Natural killer cell (primary cell): ENCODE measurements around the gene PRRC2B. TPM values are rescaled to one million over a fixed set of nuclear protein-coding genes. Genes with fewer than 3 reads are reported as not detected.

ENCODE experiments used
- ATAC-seq, 3 donors: fragments of 150-1000 bp in 2 of 3; fragments of 200-7000 bp in 1 of 3; cut with Tn5 transposase; 1 replicate in 1 of 3; 2 replicates in 2 of 3; pipeline ENCODE4 v1.10.0; 2021; ENCODE audit warnings: mild to moderate bottlenecking in 2 of 3, moderate library complexity in 2 of 3
- DNase-seq, 2 donors: peaks; one replicate each; pipeline versions ENCODE4 v3.0.0 to v3.0.0-alpha.2; 2013 to 2021; ENCODE audit warnings: mixed read lengths in 1 of 2
- H3K27ac ChIP-seq: one replicate; pipeline ENCODE4 v1.5.1; 2013; ENCODE audit warnings: mild to moderate bottlenecking, low read length
- H3K27me3 ChIP-seq: one replicate; pipeline ENCODE4 v1.6.1; 2013; ENCODE audit warnings: low read length; ENCODE audit not compliant: control insufficient read depth, insufficient read depth
- H3K36me3 ChIP-seq: one replicate; pipeline ENCODE4 v1.6.1; 2013; ENCODE audit warnings: low read length; ENCODE audit not compliant: control insufficient read depth, insufficient read depth
- H3K4me1 ChIP-seq: one replicate; pipeline ENCODE4 v1.6.1; 2013; ENCODE audit warnings: low read length; ENCODE audit not compliant: control insufficient read depth, insufficient read depth
- H3K4me3 ChIP-seq: one replicate; pipeline ENCODE4 v1.5.1; 2013; ENCODE audit warnings: low read length
- H3K9me3 ChIP-seq: one replicate; pipeline ENCODE4 v1.6.1; 2013; ENCODE audit warnings: low read length; ENCODE audit not compliant: control insufficient read depth, insufficient read depth
- H3K27ac Mint-ChIP-seq, 2 donors: one replicate each; pipeline ENCODE4 v1.8.0; 2022; ENCODE audit warnings: mild to moderate bottlenecking in 2 of 2, mixed read lengths in 2 of 2, moderate library complexity in 1 of 2
- H3K27me3 Mint-ChIP-seq, 2 donors: one replicate each; pipeline ENCODE4 v1.8.0; 2022; ENCODE audit warnings: low read depth in 2 of 2, mixed read lengths in 2 of 2
- H3K36me3 Mint-ChIP-seq: one replicate; pipeline ENCODE4 v1.8.0; 2022; ENCODE audit warnings: mixed read lengths
- H3K4me1 Mint-ChIP-seq, 2 donors: one replicate each; pipeline ENCODE4 v1.8.0; 2022; ENCODE audit warnings: mixed read lengths in 2 of 2
- H3K4me3 Mint-ChIP-seq: one replicate; pipeline ENCODE4 v1.8.0; 2022; ENCODE audit warnings: mild to moderate bottlenecking, moderate library complexity, mixed read lengths
- H3K9me3 Mint-ChIP-seq, 2 donors: one replicate each; pipeline ENCODE4 v1.8.0; 2022; ENCODE audit warnings: mixed read lengths in 2 of 2
- WGBS: methylation state at CpG from one replicate; pipeline ENCODE4 v1.1.7; 2013; ENCODE audit warnings: missing lambda C conversion rate; ENCODE audit not compliant: insufficient coverage; 5-methylcytosine and 5-hydroxymethylcytosine counted together
- intact Hi-C: fragments of 100-400 bp; cut with micrococcal nuclease; formaldehyde crosslinking; loops from one replicate; pipeline ENCODE4 v1.14.2; 2022
- total RNA-seq, 4 donors: library from RNA; stranded (reverse); fragments of 120-200 nt in 1 of 4; gene quantifications; one replicate each; pipeline versions ENCODE4 v1.2.3 to v1.2.4, GENCODE V29; 2013 to 2022
- TF ChIP-seq, protein P1 (sequence below): fragments of 200-600 bp; IDR thresholded peaks from one replicate; pipeline ENCODE4 v1.8.0; 2022; ENCODE audit warnings: antibody characterized with exemption

The PRRC2B gene
- total RNA-seq, 3 donors from 2014 or later (not counting 1 experiment from before 2014, with no cell fraction given): 249 to 275 (median 274) TPM

DNA sequence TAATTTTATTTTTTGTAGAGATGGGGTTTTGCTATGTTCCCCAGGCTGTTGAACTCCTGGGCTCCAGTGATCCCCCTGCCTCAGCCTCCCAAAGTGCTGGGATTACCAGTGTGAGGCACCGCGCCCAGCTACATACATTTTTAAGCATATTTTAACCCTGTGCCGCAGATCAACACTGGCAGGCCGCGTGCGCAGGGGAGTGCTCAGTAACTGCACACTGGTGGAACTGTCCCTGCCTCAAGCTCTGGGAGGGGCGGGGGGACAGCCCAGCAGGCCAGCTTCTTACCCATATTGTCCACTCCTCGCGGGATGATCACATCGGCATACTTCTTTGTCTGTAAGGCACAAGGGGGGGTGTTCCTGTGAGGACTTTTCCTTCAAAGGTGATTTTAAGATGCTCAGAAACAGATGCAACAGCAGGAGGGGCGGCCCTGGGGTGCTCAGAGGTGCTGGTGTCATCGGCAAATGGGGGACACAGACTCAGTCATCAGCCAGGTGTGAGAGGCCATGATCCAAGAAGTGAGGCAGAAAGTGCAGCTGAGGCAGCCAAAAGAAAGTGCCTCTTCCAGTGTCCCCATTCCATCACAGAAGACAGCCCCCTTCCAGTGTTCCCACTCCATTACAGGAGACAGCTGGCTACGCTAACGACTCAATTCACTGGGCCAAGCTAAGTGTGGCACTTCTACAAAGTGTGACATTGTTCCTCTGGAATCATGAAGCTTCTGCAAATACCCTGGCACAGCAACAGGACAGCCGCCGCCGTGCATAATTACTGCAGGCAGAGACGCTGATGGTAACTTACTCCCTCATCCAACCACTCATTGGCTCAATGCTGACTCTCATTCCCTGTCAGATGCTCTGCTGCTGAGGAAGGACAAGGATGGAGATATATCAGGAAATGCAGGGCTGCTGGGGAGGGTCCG is 132.0 kb downstream of the PRRC2B start:
- Histone ChIP-seq H3K9me3 (no peaks in the 10 kb centered on the region), H3K27ac (no peak overlapping the region), H3K27me3 (no peaks in the 10 kb centered on the region), H3K36me3 (peaks cover 62% of the 10 kb centered on the region), H3K4me1 (peaks cover 12% of the 10 kb centered on the region), H3K4me3 (no peak overlapping the region)
- ATAC-seq: no peak
- Mint-ChIP-seq H3K27me3 (no peaks in the 10 kb centered on the region), H3K4me1 (peaks cover 0 to 10% of the 10 kb centered on the region in 2 donors), H3K36me3 (peaks cover 6% of the 10 kb centered on the region), H3K9me3 (no peaks in the 10 kb centered on the region), H3K27ac (no peak overlapping the region), H3K4me3 (no peak overlapping the region)
- DNase-seq: no peak
- intact Hi-C loops: no loop called here
- TF ChIP-seq, protein P1, sequence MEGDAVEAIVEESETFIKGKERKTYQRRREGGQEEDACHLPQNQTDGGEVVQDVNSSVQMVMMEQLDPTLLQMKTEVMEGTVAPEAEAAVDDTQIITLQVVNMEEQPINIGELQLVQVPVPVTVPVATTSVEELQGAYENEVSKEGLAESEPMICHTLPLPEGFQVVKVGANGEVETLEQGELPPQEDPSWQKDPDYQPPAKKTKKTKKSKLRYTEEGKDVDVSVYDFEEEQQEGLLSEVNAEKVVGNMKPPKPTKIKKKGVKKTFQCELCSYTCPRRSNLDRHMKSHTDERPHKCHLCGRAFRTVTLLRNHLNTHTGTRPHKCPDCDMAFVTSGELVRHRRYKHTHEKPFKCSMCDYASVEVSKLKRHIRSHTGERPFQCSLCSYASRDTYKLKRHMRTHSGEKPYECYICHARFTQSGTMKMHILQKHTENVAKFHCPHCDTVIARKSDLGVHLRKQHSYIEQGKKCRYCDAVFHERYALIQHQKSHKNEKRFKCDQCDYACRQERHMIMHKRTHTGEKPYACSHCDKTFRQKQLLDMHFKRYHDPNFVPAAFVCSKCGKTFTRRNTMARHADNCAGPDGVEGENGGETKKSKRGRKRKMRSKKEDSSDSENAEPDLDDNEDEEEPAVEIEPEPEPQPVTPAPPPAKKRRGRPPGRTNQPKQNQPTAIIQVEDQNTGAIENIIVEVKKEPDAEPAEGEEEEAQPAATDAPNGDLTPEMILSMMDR: no peak
- 98% methylated on average over 16 of the region's 19 CpGs for WGBS

DNA sequence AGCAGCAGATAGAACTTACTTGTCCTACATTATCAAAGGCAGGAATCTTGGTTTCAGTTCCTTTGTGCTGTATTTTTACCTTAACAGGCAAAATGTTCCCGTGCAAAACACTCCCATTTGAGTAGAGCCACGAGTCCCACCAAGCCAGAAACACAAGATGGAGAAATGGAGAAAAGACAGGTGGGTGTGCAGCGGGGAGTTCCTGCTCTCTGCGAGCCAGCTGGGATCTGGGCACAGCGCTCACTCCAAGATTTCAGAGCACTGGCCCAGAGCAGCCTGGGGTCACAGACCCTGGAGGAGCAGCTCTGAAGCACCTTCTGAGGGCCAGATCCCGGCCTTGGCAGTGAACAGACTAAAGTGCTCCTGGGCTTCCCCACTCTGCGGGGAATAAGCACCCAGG is 134.3 kb downstream of the PRRC2B start:
- TF ChIP-seq, protein P1: no peak
- peak overlapping the region; percentile 68 for H3K4me3 Mint-ChIP-seq
- H3K4me3 ChIP-seq: no peak overlapping the region
- no peaks in the 10 kb centered on the region for H3K9me3 Mint-ChIP-seq
- peaks cover 6% of the 10 kb centered on the region for H3K36me3 Mint-ChIP-seq
- no peak overlapping the region for H3K27ac ChIP-seq
- peaks cover 0 to 10% of the 10 kb centered on the region in 2 donors for H3K4me1 Mint-ChIP-seq
- H3K27me3 ChIP-seq: no peaks in the 10 kb centered on the region
- intact Hi-C loops: no loop called here
- DNase-seq (no peak), ATAC-seq (no peak)
- H3K27ac Mint-ChIP-seq: no peak overlapping the region
- H3K9me3 ChIP-seq: no peaks in the 10 kb centered on the region
- peaks cover 18% of the 10 kb centered on the region for H3K4me1 ChIP-seq
- peaks cover 45% of the 10 kb centered on the region for H3K36me3 ChIP-seq
- no peaks in the 10 kb centered on the region for H3K27me3 Mint-ChIP-seq
- 96% methylated on average over 6 of the region's 7 CpGs for WGBS

DNA sequence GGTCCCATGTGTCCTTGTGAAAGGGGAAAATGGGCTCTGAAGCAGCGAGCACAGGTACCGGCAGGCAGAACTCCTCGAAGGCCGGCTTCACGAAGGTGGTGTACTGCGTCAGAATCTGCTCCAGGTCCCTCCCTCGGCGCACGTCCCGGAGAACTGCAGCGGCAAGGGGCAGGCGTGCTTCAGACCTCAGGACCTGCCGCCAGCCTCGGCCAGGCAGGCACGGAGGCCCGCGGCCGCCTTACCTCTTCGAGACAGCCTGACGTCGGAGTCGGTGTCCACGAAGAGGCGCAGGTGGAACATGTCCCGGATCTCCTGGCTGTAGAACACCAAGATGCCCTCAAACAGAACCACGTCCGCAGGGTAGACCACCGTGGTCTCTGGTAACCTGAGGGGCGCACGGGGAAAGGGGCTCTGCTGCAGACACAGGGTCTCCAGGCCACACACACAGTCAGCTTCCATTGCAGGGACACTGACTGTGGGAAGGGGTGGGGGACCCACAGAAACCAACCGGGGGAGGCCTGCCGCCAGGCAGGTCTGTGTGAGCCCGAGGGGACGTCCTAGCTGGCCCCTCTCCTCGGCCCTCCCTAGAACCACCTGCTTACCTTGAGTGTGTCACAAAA is 135.1 kb downstream of the PRRC2B start:
- Mint-ChIP-seq H3K9me3 (no peaks in the 10 kb centered on the region), H3K27ac (no peak overlapping the region), H3K27me3 (no peaks in the 10 kb centered on the region), H3K4me1 (peaks cover 0 to 10% of the 10 kb centered on the region in 2 donors), H3K4me3 (no peak overlapping the region), H3K36me3 (peaks cover 6% of the 10 kb centered on the region)
- peaks cover 18% of the 10 kb centered on the region for H3K4me1 ChIP-seq
- intact Hi-C loops: no loop called here
- H3K9me3 ChIP-seq: no peaks in the 10 kb centered on the region
- no peak for ATAC-seq
- TF ChIP-seq, protein P1: no peak
- H3K27ac ChIP-seq: no peak overlapping the region
- H3K27me3 ChIP-seq: no peaks in the 10 kb centered on the region
- no peak for DNase-seq
- H3K4me3 ChIP-seq: no peak overlapping the region
- WGBS: 97% methylated on average over 35 of the region's 35 CpGs
- peaks cover 37% of the 10 kb centered on the region for H3K36me3 ChIP-seq
